KOPT-K1 (cell line): ENCODE measurements around the gene PRKCSH.

ENCODE experiments used
- H3K27ac ChIP-seq: fragments of 200-600 bp; sonication (generic); 2 replicates; pipeline ENCODE4 v1.5.1; 2016; ENCODE audit warnings: antibody characterized with exemption, mild to moderate bottlenecking, low read depth, low read length; ENCODE audit not compliant: poor library complexity, severe bottlenecking
- H3K36me3 ChIP-seq: fragments of 200-600 bp; sonication (generic); 2 replicates; pipeline ENCODE4 v1.5.1; 2017; ENCODE audit warnings: antibody characterized with exemption, mild to moderate bottlenecking, low read length, moderate library complexity; ENCODE audit not compliant: insufficient read depth
- H3K9me3 ChIP-seq: fragments of 200-600 bp; sonication (generic); 2 replicates; pipeline ENCODE4 v1.5.1; 2017; ENCODE audit warnings: antibody characterized with exemption, low read length, mild to moderate bottlenecking; ENCODE audit not compliant: insufficient read depth, poor library complexity, severe bottlenecking

The PRKCSH gene

DNA sequence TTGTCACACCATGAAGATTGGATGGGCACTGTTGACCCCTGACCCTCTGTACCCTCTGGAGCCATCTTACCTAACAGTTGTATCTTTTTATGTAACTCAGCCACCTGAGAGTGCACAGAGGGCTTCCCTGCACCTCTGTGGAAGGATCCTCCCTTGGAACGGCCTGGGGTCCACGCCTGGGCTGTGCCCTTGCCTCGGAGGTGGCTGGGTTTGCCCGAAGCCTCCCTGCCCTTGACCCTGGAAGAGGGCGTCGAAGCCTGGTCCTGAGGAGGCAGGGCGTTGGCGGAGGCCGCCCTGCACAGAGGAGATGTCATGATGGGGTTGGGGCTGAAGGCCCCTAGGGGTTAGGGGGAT lies 755 bp upstream of the PRKCSH start:
- no peaks in the 10 kb centered on the region for H3K9me3 ChIP-seq

DNA sequence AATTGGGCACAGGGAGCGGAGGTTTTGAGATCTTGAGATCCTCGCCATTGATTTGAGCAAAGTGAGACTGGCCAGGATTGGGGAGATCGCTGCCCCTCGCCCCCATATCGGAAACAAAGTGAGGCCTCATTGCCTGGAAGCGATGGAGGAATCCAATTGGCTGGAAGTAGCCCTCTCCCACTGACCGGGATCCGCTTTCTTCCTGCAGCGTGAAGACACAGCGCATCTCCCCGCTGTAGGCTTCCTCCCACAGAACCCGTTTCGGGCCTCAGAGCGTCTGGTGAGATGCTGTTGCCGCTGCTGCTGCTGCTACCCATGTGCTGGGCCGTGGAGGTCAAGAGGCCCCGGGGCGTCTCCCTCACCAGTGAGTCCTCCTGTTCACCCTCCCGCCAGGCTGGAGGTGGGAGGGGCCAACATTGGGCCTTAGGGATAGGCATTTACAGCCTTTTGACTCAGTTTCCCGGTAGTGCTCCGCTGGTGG lies 438 bp downstream of the PRKCSH start:
- peaks cover 45% of the 10 kb centered on the region for H3K36me3 ChIP-seq
- peak overlapping the region; percentile 90 for H3K27ac ChIP-seq
- H3K9me3 ChIP-seq, result no peaks in the 10 kb centered on the region

More for the DNA sequence above, 755 bp upstream of the PRKCSH start:
- H3K36me3 ChIP-seq, result peaks cover 33% of the 10 kb centered on the region
- peak overlapping the region; percentile 90 for H3K27ac ChIP-seq

DNA sequence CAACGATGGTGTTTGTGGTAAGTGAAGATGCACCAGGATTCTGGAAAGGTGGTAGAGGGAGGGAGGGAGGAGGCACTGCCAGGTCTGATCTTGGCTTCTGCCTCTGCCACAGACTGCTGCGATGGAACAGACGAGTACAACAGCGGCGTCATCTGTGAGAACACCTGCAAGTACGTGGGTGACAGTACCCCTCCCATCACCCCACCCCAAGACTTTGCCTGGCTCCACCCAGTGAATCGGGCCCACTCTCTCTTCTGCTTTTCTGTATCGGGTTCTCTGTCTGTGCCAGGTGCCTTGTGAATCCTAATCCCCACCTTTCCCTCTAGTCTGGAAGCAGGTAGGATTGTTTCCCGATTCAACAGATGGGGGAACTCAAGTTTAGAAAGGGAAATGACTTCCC lies 2.5 kb downstream of the PRKCSH start:
- Histone ChIP-seq H3K27ac (no peak overlapping the region), H3K36me3 (peaks cover 66% of the 10 kb centered on the region)

DNA sequence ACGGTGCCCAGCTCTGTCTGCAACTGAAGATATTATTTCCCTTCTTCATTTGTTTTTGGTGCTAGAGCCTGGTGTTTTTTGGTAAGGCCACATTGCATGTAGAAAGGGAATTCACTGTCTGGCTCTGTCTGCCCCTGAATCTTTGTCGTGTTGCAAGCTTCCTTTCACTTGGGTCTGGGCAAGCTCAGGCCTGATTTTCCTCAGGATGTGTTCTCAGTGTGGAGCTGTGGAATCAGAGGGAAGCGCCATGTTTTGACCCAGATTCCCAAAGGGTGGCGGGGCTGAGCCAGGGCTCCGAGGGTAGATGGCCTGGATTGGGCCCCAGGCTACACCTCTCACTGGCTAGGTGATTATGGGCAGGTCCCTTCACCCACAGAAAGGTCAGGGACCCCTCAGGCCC lies 8.6 kb downstream of the PRKCSH start:
- H3K27ac ChIP-seq, result no peak overlapping the region
- peaks cover 98% of the 10 kb centered on the region for H3K36me3 ChIP-seq
- H3K9me3 ChIP-seq, result no peaks in the 10 kb centered on the region

More for the DNA sequence above, 2.5 kb downstream of the PRKCSH start:
- no peaks in the 10 kb centered on the region for H3K9me3 ChIP-seq

DNA sequence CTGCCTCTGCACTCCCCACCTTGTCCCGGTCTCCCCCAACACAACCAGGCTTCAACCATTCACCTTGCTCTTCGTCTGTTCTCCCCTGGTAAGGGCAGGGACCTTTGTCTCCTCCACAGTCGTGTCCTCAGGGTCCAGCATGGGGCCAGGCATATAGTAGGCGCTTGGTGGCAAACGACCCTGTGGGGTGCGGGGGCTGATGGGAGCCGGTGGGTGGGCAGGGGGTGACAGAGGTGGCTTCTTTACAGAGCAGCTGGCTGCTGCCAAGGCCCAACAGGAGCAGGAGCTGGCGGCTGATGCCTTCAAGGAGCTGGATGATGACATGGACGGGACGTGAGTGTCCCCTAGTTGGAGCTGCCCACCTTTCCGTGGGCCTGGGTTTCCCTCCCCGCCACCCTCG lies 9.7 kb downstream of the PRKCSH start:
- Histone ChIP-seq H3K36me3 (peaks cover 100% of the 10 kb centered on the region), H3K27ac (no peak overlapping the region)

DNA sequence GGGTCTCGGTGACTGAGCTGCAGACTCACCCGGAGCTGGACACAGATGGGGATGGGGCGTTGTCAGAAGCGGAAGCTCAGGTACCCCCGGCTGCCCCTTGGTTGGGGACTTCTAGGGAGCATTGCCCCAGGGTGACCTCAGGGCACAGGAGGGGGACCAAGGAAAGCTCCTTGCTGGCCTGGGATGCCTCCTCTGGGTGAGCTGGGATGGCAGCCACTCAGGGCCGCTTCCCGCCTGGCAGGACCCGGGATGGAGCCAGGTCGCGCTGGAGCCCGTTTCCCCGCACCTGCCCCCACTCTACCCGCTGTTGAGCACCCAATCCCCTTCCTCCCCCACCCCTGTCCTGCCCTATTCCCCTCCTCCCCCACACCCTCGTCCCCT lies 10.8 kb downstream of the PRKCSH start:
- peaks cover 99% of the 10 kb centered on the region for H3K36me3 ChIP-seq
- no peak overlapping the region for H3K27ac ChIP-seq
- no peaks in the 10 kb centered on the region for H3K9me3 ChIP-seq

More for the DNA sequence above, 9.7 kb downstream of the PRKCSH start:
- no peaks in the 10 kb centered on the region for H3K9me3 ChIP-seq

DNA sequence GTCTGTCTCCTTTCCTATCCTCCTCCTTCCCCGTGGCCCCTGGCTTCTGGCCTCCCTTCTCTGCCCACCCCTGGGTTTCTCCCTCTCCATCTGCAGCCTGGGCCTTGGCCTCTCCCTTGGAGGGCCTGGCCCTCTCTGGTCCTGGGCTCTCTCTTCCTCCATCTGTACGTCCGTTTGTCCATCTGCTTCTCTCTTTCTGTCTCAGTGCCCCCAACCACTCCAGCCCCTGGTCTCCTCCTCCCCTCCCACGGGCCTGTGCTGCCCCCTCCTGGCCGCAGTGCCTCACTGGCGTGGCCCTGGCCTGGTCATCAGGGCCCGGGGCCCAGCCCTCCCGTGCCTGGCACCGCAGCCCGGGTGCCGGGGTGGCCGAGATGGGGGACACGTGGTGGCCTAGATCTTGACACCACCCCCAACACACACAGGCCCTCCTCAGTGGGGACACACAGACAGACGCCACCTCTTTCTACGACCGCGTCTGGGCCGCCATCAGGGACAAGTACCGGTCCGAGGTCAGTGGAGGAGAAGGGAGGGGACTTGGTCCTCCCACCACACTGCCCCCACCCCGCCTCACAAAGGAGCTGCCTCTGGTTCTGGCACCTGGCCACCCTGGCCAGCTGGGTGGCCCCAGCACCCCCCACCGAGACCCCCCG lies 11.3 kb downstream of the PRKCSH start:
- no peaks in the 10 kb centered on the region for H3K9me3 ChIP-seq
- H3K36me3 ChIP-seq, result peaks cover 94% of the 10 kb centered on the region
- H3K27ac ChIP-seq, result no peak overlapping the region

DNA sequence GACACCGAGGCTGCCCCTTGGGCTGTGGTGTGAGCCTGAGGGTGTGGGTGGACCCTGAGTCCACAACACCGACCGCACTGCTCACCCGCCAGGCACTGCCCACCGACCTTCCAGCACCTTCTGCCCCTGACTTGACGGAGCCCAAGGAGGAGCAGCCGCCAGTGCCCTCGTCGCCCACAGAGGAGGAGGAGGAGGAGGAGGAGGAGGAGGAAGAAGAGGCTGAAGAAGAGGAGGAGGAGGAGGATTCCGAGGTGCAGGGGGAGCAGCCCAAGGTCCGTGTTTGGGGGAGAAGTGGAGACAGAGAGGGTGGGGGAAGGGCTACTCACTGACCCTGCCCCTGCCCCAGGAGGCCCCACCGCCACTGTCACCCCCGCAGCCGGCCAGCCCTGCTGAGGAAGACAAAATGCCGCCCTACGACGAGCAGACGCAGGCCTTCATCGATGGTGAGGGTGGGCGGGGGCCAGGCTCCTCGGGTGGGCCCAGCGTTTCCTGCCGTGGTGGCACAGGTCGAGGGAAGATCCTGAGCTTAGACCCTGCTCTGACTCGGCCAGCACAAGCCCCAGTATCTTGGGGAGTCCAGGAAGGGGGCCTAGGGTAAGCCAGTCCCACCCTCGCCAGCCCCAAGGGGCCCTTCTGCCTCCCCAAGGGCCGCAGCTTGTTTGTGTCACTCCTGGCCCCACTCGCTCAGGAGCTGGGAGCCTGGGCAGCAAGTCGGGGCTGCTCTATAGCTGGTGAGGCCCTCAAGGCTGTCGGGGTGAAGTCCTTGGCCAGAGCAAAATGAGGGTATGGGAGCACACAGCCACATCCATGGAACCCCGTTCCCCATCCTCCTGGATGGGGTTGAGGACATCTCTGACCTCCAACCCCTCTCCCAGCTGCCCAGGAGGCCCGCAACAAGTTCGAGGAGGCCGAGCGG lies 12.2 kb downstream of the PRKCSH start:
- Histone ChIP-seq H3K36me3 (peaks cover 86% of the 10 kb centered on the region), H3K9me3 (no peaks in the 10 kb centered on the region)

DNA sequence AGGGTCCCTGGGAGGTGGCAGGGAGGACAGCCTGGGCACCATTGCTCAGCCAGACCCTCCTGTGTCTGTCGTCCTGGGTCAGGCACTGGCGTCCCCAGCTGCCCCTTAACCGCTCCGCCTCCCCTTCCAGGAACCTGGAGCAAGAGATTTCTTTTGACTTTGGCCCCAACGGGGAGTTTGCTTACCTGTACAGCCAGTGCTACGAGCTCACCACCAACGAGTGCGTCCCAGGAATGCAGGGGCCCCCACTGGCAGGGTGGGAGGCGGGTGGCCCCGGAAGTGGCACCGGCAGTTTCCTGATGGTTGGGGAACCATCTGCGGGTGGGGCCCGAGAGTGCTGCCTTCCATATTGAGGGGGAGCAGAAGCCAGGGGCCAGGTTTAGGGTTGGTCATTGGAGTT lies 13.0 kb downstream of the PRKCSH start:
- H3K27ac ChIP-seq, result no peak overlapping the region
- H3K9me3 ChIP-seq, result no peaks in the 10 kb centered on the region
- peaks cover 78% of the 10 kb centered on the region for H3K36me3 ChIP-seq

More for the DNA sequence above, 12.2 kb downstream of the PRKCSH start:
- no peak overlapping the region for H3K27ac ChIP-seq

DNA sequence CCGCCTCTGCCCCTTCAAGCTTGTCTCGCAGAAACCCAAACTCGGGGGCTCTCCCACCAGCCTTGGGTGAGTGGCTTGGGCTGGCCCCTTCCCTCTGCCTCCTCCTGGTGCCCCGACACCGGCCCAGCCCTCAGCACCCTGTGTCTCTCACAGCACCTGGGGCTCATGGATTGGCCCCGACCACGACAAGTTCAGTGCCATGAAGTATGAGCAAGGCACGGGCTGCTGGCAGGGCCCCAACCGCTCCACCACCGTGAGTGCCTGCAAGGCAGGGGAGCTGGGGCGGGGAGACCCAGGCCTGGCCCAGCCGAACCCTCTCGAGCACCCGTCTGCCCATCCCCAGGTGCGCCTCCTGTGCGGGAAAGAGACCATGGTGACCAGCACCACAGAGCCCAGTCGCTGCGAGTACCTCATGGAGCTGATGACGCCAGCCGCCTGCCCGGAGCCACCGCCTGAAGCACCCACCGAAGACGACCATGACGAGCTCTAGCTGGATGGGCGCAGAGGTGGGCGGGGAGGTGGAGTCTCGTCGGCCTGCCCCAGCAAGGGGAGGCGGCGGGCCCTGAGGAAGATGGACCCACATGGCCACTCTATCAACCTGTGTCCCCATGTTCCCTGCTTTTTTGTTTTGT lies 13.6 kb downstream of the PRKCSH start:
- H3K36me3 ChIP-seq, result peaks cover 72% of the 10 kb centered on the region
- no peaks in the 10 kb centered on the region for H3K9me3 ChIP-seq
- H3K27ac ChIP-seq, result no peak overlapping the region

DNA sequence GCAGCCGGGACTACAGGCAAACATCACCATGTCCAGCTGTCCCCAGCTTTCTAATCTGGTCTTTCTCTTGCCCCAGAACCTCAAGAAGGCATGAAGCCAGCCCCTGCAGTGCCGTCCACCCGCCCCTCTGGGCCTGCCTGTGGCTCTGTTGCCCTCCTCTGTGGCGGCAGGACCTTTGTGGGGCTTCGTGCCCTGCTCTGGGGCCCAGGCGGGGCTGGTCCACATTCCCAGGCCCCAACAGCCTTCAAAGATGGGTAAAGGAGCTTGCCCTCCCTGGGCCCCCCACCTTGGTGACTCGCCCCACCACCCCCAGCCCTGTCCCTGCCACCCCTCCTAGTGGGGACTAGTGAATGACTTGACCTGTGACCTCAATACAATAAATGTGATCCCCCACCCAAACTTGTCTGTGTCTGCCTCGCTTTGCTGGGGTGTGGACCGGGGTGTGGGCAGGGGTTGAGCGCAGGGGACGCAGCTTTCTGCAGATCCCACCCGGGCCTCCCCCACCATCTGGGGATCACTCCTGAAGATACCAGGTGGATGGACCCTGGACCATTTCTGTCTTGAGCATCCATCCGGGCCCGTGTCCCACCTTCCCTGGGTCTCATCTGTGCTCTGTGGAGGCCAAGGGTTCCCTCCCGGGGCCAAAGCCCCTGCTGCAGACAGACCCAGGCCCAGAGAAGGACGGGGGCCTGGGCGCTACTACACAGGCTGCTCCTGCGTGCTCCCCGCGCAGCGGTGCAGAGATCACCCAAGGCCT lies 15.3 kb downstream of the PRKCSH start:
- no peak overlapping the region for H3K27ac ChIP-seq
- peaks cover 55% of the 10 kb centered on the region for H3K36me3 ChIP-seq
- H3K9me3 ChIP-seq, result no peaks in the 10 kb centered on the region

DNA sequence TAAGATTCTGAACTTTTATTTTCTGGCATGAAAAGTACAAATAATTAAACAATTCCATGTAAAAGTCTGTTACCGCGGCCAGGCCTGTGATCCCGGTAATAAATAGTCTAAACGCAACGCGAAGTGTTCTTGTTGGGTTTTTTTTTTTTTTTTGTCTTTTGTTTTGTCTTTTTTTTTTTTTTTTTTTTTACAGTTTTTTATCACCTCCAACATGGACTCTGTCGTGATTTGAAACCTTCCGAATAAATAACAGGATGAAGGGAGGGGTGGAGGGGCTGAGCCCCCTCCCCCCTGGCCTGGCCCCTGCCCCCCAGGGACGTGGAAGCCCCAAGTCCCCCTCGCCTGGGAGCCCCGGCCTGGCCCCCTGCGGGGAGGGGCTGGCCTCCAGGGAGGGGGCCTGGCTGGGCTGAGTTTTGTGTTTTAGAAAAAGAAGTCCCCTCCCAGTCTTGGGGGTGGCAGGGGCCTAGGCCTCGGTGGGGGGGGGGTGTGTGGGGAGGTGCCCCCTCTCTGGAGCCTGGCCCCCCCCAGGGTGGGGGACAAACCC lies 16.0 kb downstream of the PRKCSH start:
- H3K36me3 ChIP-seq, result peaks cover 48% of the 10 kb centered on the region
- H3K27ac ChIP-seq, result no peak overlapping the region
- no peaks in the 10 kb centered on the region for H3K9me3 ChIP-seq

DNA sequence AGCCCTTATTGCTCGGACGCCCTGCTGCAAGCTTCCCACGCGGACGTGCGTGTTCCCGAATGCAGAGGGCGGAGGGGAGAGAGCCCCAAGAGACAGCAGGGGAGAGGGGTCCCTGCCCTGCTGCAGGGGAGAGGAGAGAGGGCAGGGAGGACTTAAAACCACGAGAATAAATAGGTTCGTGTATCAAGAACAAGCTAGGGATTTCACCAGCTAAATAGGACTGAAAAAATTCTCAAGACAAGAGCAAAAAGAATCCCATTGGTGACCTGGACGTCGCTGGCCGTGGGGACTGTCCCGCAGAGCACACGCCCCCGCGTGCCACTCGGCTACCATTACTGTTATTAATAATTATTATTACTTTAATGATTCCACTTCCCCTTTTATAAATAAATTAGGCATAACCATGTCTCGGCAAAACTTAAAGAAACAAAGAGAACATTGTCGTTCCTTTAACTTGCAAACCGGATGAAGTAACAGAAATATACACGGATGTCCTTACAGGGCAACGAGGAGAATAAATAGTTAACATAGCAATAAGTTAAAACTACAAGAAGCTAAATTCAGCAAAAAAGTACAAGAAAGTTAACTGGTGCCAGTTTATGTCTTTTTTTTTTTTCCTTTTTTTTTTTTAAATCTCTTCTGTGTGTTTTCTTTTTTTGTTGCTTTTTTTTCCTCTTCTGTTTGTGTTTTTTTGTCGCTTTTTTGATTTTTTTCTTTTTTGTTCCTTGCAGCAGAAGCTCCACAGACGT lies 16.6 kb downstream of the PRKCSH start:
- Histone ChIP-seq H3K9me3 (no peaks in the 10 kb centered on the region), H3K27ac (no peak overlapping the region), H3K36me3 (peaks cover 42% of the 10 kb centered on the region)
